HEK293 (cell line): ENCODE measurements around the gene ADAMTSL5.

ENCODE experiments used
- CTCF ChIA-PET: fragments of 350-600 bp; formaldehyde crosslinking; extraction: SDS; loops from one replicate; lab custom pipeline; 2021; ENCODE audit warnings: antibody characterized with exemption; lab: Yijun Ruan, JAX
- POLR2A ChIA-PET: fragments of 300-600 bp; formaldehyde crosslinking; extraction: SDS; loops from one replicate; lab custom pipeline; 2020; ENCODE audit warnings: antibody characterized with exemption, inconsistent platforms; lab: Yijun Ruan, JAX
- H3K27ac ChIP-seq: fragments of 200-500 bp; sonication (Bioruptor generic); 2 replicates; pipeline ENCODE4 v1.5.1; 2014; ENCODE audit warnings: low read depth, low read length, control low read depth, inconsistent platforms; ENCODE audit errors: extremely low read depth
- H3K36me3 ChIP-seq, 2 experiments: fragments of 200-500 bp in 1 of 2; sonication (Bioruptor generic) in 1 of 2; 1 replicate in 1 of 2; 2 replicates in 1 of 2; pipeline ENCODE4 v1.5.1; 2014 to 2017; ENCODE audit warnings: inconsistent platforms in 2 of 2, low read length in 2 of 2; ENCODE audit not compliant: control insufficient read depth in 2 of 2, insufficient read depth in 1 of 2
- H3K4me1 ChIP-seq: fragments of 200-500 bp; sonication (Bioruptor generic); 2 replicates; pipeline ENCODE4 v1.5.1; 2014; ENCODE audit warnings: mild to moderate bottlenecking, low read length, inconsistent platforms; ENCODE audit not compliant: control insufficient read depth, insufficient read depth
- H3K4me3 ChIP-seq: 2 replicates; pipeline ENCODE4 v1.5.1; 2011; ENCODE audit warnings: low read depth, mild to moderate bottlenecking, control low read depth, low read length, moderate library complexity
- H3K9me3 ChIP-seq: fragments of 200-500 bp; sonication (Bioruptor generic); 2 replicates; pipeline ENCODE4 v1.5.1; 2014; ENCODE audit warnings: low read depth, low read length, inconsistent platforms; ENCODE audit not compliant: control insufficient read depth, insufficient read depth
- GLI4 ChIP-seq: fragments of 450-650 bp; formaldehyde crosslinking; IDR thresholded peaks from 2 replicates; pipeline ENCODE4 v1.5.1; 2016; ENCODE audit warnings: missing biosample characterization, missing genetic modification characterization
- GLIS1 ChIP-seq: fragments of 450-650 bp; formaldehyde crosslinking; IDR thresholded peaks from 2 replicates; pipeline ENCODE4 v1.5.1; 2016; ENCODE audit warnings: missing biosample characterization, missing genetic modification characterization
- HIC1 ChIP-seq: fragments of 450-650 bp; formaldehyde crosslinking; IDR thresholded peaks from 2 replicates; pipeline ENCODE4 v1.5.1; 2016; ENCODE audit warnings: missing biosample characterization, missing genetic modification characterization
- HOXD13 ChIP-seq: sonication (generic); formaldehyde crosslinking; IDR thresholded peaks from 2 replicates; pipeline ENCODE4 v1.8.0; 2022; ENCODE audit warnings: missing genetic modification reagents, borderline replicate concordance
- IKZF3 ChIP-seq: fragments of 450-650 bp; IDR thresholded peaks from 2 replicates; pipeline ENCODE4 v1.5.0; 2018; ENCODE audit warnings: missing biosample characterization, mild to moderate bottlenecking, missing genetic modification characterization, moderate library complexity
- SP2 ChIP-seq: fragments of 450-650 bp; formaldehyde crosslinking; IDR thresholded peaks from 2 replicates; pipeline ENCODE4 v1.5.1; 2016; ENCODE audit warnings: missing biosample characterization, missing genetic modification characterization
- SP3 ChIP-seq: fragments of 450-650 bp; formaldehyde crosslinking; IDR thresholded peaks from 2 replicates; pipeline ENCODE4 v1.5.1; 2016; ENCODE audit warnings: missing biosample characterization, missing genetic modification characterization
- YY1 ChIP-seq: fragments of 450-650 bp; formaldehyde crosslinking; IDR thresholded peaks from 2 replicates; pipeline ENCODE4 v1.5.1; 2018; ENCODE audit warnings: missing biosample characterization, missing genetic modification characterization
- ZBTB21 ChIP-seq: fragments of 450-650 bp; formaldehyde crosslinking; IDR thresholded peaks from 2 replicates; pipeline ENCODE4 v1.5.1; 2017; ENCODE audit warnings: missing biosample characterization, missing genetic modification characterization
- ZNF133 ChIP-seq: fragments of 450-650 bp; formaldehyde crosslinking; IDR thresholded peaks from 2 replicates; pipeline ENCODE4 v1.5.1; 2016; ENCODE audit warnings: missing biosample characterization, missing genetic modification characterization
- ZNF18 ChIP-seq: fragments of 450-650 bp; formaldehyde crosslinking; IDR thresholded peaks from 2 replicates; pipeline ENCODE4 v1.5.1; 2016; ENCODE audit warnings: missing biosample characterization, missing genetic modification characterization
- ZNF292 ChIP-seq: fragments of 450-650 bp; formaldehyde crosslinking; IDR thresholded peaks from 2 replicates; pipeline ENCODE4 v1.5.1; 2016; ENCODE audit warnings: low read depth, missing biosample characterization, missing genetic modification characterization, borderline replicate concordance
- ZNF302 ChIP-seq: fragments of 450-650 bp; formaldehyde crosslinking; IDR thresholded peaks from 2 replicates; pipeline ENCODE4 v1.5.1; 2016; ENCODE audit warnings: missing biosample characterization, missing genetic modification characterization, low read depth
- ZNF335 ChIP-seq: fragments of 450-650 bp; formaldehyde crosslinking; conservative IDR thresholded peaks from 2 replicates; pipeline ENCODE4 v1.5.1; 2016; ENCODE audit warnings: missing biosample characterization, missing genetic modification characterization
- ZNF423 ChIP-seq: fragments of 450-650 bp; formaldehyde crosslinking; IDR thresholded peaks from 2 replicates; pipeline ENCODE4 v1.5.1; 2016; ENCODE audit warnings: missing biosample characterization, missing genetic modification characterization
- ZNF433 ChIP-seq: fragments of 450-650 bp; formaldehyde crosslinking; IDR thresholded peaks from 2 replicates; pipeline ENCODE4 v1.5.1; 2016; ENCODE audit warnings: missing biosample characterization, missing genetic modification characterization, low read depth
- ZNF560 ChIP-seq: fragments of 450-650 bp; formaldehyde crosslinking; IDR thresholded peaks from 2 replicates; pipeline ENCODE4 v1.5.1; 2017; ENCODE audit warnings: missing biosample characterization, missing genetic modification characterization, borderline replicate concordance
- ZNF585B ChIP-seq: fragments of 450-650 bp; formaldehyde crosslinking; IDR thresholded peaks from 2 replicates; pipeline ENCODE4 v1.5.1; 2016; ENCODE audit warnings: missing biosample characterization, missing genetic modification characterization
- ZNF623 ChIP-seq: fragments of 450-650 bp; formaldehyde crosslinking; IDR thresholded peaks from 2 replicates; pipeline ENCODE4 v1.5.1; 2016; ENCODE audit warnings: missing biosample characterization, missing genetic modification characterization
- ZNF664 ChIP-seq: fragments of 450-650 bp; formaldehyde crosslinking; IDR thresholded peaks from 2 replicates; pipeline ENCODE4 v1.5.1; 2016; ENCODE audit warnings: missing biosample characterization, missing genetic modification characterization
- ZNF76 ChIP-seq: fragments of 450-650 bp; formaldehyde crosslinking; IDR thresholded peaks from 2 replicates; pipeline ENCODE4; 2016; ENCODE audit warnings: low read depth, missing biosample characterization, missing genetic modification characterization, borderline replicate concordance
- ZNF837 ChIP-seq: fragments of 450-650 bp; formaldehyde crosslinking; IDR thresholded peaks from 2 replicates; pipeline ENCODE4 v1.5.1; 2016; ENCODE audit warnings: missing biosample characterization, missing genetic modification characterization
- ZSCAN30 ChIP-seq: fragments of 450-650 bp; IDR thresholded peaks from 2 replicates; pipeline ENCODE4 v1.5.1; 2018; ENCODE audit warnings: missing biosample characterization, mild to moderate bottlenecking, missing genetic modification characterization, moderate library complexity
- TF ChIP-seq, protein P1 (sequence below): fragments of 450-650 bp; formaldehyde crosslinking; IDR thresholded peaks from 2 replicates; pipeline ENCODE4 v1.5.1; 2016; ENCODE audit warnings: missing biosample characterization, missing genetic modification characterization

ADAMTSL5 gene

GRCh38 chr19:1495051-1495798 lies 17.6 kb downstream of the ADAMTSL5 start:
- TF ChIP-seq ZNF433 (tag by site-specific recombination) (no peak), ZNF302 (no peak), HOXD13 (CRISPR knock-in tag) (no peak), ZNF664 (tag by site-specific recombination) (no peak)
- TF ChIP-seq, all 188 proteins: peak for 0
- CTCF ChIA-PET = no interaction called here
- POLR2A ChIA-PET = no interaction called here
- H3K36me3 ChIP-seq = no peaks in the 10 kb centered on the region
- no peaks in the 10 kb centered on the region for H3K9me3 ChIP-seq
- no peak overlapping the region for H3K4me3 ChIP-seq
- peaks cover 2% of the 10 kb centered on the region; the same call in 1 of the 2 replicates for H3K4me1 ChIP-seq
- H3K27ac ChIP-seq = no peak overlapping the region

DNA sequence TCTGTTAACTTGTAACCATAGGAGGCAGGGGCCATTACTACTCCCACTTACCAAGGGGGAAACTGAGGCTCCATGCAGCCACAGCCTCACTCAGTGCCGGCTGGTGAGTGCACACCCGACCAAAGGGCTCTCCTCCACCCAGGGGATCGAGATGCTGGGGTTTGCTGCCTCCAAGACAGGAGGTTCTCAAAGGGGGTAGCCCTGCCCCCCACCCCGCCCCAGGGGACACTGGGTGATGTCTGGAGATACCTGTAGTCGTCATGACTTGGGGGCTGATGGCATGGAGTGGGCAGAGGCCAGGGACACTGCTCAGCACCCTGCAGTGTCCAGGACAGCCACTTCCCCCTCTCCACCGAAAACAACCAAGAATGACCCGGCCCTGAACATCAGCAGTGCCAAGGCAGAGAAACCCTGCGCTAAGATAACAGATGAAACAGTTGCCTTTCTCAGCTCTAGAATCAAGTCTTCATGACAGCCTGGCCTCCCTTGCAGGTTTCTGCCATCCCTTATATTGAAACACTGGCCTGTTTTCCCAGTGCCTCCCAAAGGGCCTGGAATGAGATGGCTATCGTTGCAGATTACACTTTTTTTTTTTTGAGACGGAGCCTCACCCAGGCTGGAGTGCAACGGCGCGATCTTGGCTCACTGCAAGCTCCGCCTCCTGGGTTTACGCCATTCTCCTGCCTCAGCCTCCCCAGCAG lies 18.6 kb downstream of the ADAMTSL5 start:
- Histone ChIP-seq H3K4me1 (peaks cover 5% of the 10 kb centered on the region), H3K4me3 (no peak overlapping the region), H3K9me3 (no peaks in the 10 kb centered on the region), H3K36me3 (no peaks in the 10 kb centered on the region), H3K27ac (no peak overlapping the region)
- ChIA-PET POLR2A (no interaction called here), CTCF (interaction anchor here (0.8 kb wide), 1 partner anchor 10 kb away, joined by 3 read pairs; no protein-coding TSS in a partner anchor)
- TF ChIP-seq GLIS1 (tag by site-specific recombination) (peak; percentile 51; the same call in 1 of the 2 replicates), YY1 (no peak)

GRCh38 chr19:1492474-1493006 lies 20.3 kb downstream of the ADAMTSL5 start:
- Histone ChIP-seq H3K9me3 (no peaks in the 10 kb centered on the region), H3K36me3 (no peaks in the 10 kb centered on the region), H3K4me3 (no peak overlapping the region), H3K4me1 (peaks cover 5% of the 10 kb centered on the region), H3K27ac (no peak overlapping the region)
- POLR2A ChIA-PET = no interaction called here
- TF ChIP-seq ZNF585B (tag by site-specific recombination) = no peak
- TF ChIP-seq ZNF335 (tag by site-specific recombination) = 0 out of 2 replicates have a peak, but pooled peaks have one; percentile 25
- peak; percentile 49 for TF ChIP-seq HIC1
- no peak for TF ChIP-seq ZNF133 (tag by site-specific recombination)
- 0 out of 2 replicates have a peak, but pooled peaks have one; percentile 16 for TF ChIP-seq ZNF76 (tag by site-specific recombination)
- CTCF ChIA-PET = no interaction called here

DNA sequence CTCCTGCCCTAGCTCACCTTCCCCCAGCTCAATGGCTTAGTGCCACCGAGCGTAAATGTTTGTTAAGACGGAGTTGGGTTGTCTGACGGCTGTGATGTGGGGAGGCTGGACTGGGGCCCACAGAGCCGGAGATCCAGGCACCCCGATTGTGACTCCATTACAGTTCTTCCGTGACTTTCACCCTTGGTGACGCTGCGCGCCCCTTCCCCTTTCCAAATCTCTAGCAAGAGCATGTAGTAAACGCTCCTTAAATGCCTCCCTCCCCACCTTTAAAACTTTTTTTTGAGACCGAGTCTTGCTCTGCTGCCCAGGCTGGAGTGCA lies 21.0 kb downstream of the ADAMTSL5 start:
- no peaks in the 10 kb centered on the region for H3K9me3 ChIP-seq
- CTCF ChIA-PET = interaction anchor here (1.4 kb wide), 1 partner anchor 11 kb away, joined by 11 read pairs; no protein-coding TSS in a partner anchor
- no peaks in the 10 kb centered on the region for H3K36me3 ChIP-seq
- no peak overlapping the region for H3K4me3 ChIP-seq
- POLR2A ChIA-PET = interaction anchor here (1.5 kb wide), 1 partner anchor 36 kb away, joined by 6 read pairs; no protein-coding TSS in a partner anchor
- peaks cover 5% of the 10 kb centered on the region for H3K4me1 ChIP-seq
- no peak overlapping the region for H3K27ac ChIP-seq
- TF ChIP-seq ZNF18 (no peak), ZNF837 (no peak), ZNF560 (tag by site-specific recombination) (no peak), ZBTB21 (tag by site-specific recombination) (no peak), SP3 (tag by site-specific recombination) (no peak), ZNF423 (tag by site-specific recombination) (no peak), SP2 (tag by site-specific recombination) (no peak), HOXD13 (CRISPR knock-in tag) (no peak), ZNF623 (tag by site-specific recombination) (no peak), ZNF292 (tag by site-specific recombination) (no peak), IKZF3 (no peak), ZSCAN30 (tag by site-specific recombination) (no peak), GLI4 (tag by site-specific recombination) (no peak)
- TF ChIP-seq, protein P1, sequence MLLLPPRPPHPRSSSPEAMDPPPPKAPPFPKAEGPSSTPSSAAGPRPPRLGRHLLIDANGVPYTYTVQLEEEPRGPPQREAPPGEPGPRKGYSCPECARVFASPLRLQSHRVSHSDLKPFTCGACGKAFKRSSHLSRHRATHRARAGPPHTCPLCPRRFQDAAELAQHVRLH = no peak
